A673 (cell line): ENCODE data around the gene ZNF48. TPM values are rescaled to one million over a fixed set of nuclear protein-coding genes. Genes with fewer than 3 reads are reported as not detected.

ENCODE experiments used
- BruUV-seq: library from RNA; stranded (reverse); fragments of 400-500 nt; replicated peaks from 2 replicates; lab custom pipeline; 2021; lab: Mats Ljungman, UMichigan
- CTCF ChIA-PET: fragments of 300-600 bp; sonication (Branson Sonifier 250); formaldehyde crosslinking; loops from one replicate; lab custom pipeline; 2022; ENCODE audit warnings: antibody characterized with exemption; lab: Charles Lee
- POLR2A ChIA-PET: fragments of 300-600 bp; sonication (Branson Sonifier 250); formaldehyde crosslinking; loops from one replicate; lab custom pipeline; 2022; ENCODE audit warnings: antibody characterized with exemption; ENCODE audit not compliant: low non-redundant PET; lab: Charles Lee
- DNase-seq: peaks from one replicate; pipeline ENCODE4 v3.0.0-alpha.2; 2015; ENCODE audit warnings: low spot score
- H3K27ac ChIP-seq: fragments of 200-600 bp; sonication (generic); 2 replicates; pipeline ENCODE4 v1.5.1; 2016; ENCODE audit warnings: mixed run types, low read depth, mild to moderate bottlenecking, mixed read lengths, antibody characterized with exemption, low read length; ENCODE audit not compliant: poor library complexity, severe bottlenecking
- H3K27me3 ChIP-seq: fragments of 200-600 bp; sonication (generic); replicated peaks from 2 replicates; pipeline ENCODE4 v1.6.1; 2017; ENCODE audit warnings: mixed run types, low read depth, mild to moderate bottlenecking, mixed read lengths, antibody characterized with exemption, low read length; ENCODE audit not compliant: insufficient read depth, poor library complexity
- H3K36me3 ChIP-seq: fragments of 200-600 bp; sonication (generic); 2 replicates; pipeline ENCODE4 v1.6.1; 2016; ENCODE audit warnings: mixed run types, mild to moderate bottlenecking, mixed read lengths, antibody characterized with exemption, low read length; ENCODE audit not compliant: insufficient read depth, poor library complexity, severe bottlenecking
- H3K4me1 ChIP-seq: fragments of 200-600 bp; sonication (generic); 2 replicates; pipeline ENCODE4 v1.6.1; 2017; ENCODE audit warnings: mixed run types, mild to moderate bottlenecking, mixed read lengths, antibody characterized with exemption, low read length; ENCODE audit not compliant: insufficient read depth, poor library complexity, severe bottlenecking
- H3K4me3 ChIP-seq: fragments of 200-600 bp; sonication (generic); 2 replicates; pipeline ENCODE4 v1.5.1; 2016; ENCODE audit warnings: low read depth, mixed run types, mild to moderate bottlenecking, mixed read lengths, low read length; ENCODE audit not compliant: poor library complexity, severe bottlenecking
- H3K9me3 ChIP-seq: fragments of 200-600 bp; sonication (generic); 2 replicates; pipeline ENCODE4 v1.6.1; 2016; ENCODE audit warnings: mixed run types, low read depth, mild to moderate bottlenecking, mixed read lengths, antibody characterized with exemption, low read length; ENCODE audit not compliant: poor library complexity, severe bottlenecking
- EZH2 ChIP-seq: fragments of 200-600 bp; sonication (generic); IDR thresholded peaks from 2 replicates; pipeline ENCODE4 v1.6.1; 2017; ENCODE audit warnings: borderline replicate concordance, low read depth, mild to moderate bottlenecking, mixed read lengths, antibody characterized with exemption, low read length; ENCODE audit not compliant: poor library complexity, severe bottlenecking
- intact Hi-C: fragments of 100-400 bp; cut with micrococcal nuclease; formaldehyde crosslinking; loops from one replicate; pipeline ENCODE4 v1.10.0; 2022; ENCODE audit not compliant: unreplicated experiment
- total RNA-seq: library from RNA; stranded (reverse); gene quantifications from 2 replicates; pipeline ENCODE4 v1.2.3, GENCODE V29; 2021
- TF ChIP-seq, protein P1 (sequence below): fragments of 300-800, 200-600 bp; sonication (generic); conservative IDR thresholded peaks from 2 replicates; pipeline ENCODE4 v1.5.1; 2017; ENCODE audit warnings: low read depth, mild to moderate bottlenecking, antibody characterized with exemption, low read length, moderate library complexity, mixed read lengths

ZNF48 gene
- total RNA-seq, 1 experiment from 2014 or later, result 22.0 TPM

DNA sequence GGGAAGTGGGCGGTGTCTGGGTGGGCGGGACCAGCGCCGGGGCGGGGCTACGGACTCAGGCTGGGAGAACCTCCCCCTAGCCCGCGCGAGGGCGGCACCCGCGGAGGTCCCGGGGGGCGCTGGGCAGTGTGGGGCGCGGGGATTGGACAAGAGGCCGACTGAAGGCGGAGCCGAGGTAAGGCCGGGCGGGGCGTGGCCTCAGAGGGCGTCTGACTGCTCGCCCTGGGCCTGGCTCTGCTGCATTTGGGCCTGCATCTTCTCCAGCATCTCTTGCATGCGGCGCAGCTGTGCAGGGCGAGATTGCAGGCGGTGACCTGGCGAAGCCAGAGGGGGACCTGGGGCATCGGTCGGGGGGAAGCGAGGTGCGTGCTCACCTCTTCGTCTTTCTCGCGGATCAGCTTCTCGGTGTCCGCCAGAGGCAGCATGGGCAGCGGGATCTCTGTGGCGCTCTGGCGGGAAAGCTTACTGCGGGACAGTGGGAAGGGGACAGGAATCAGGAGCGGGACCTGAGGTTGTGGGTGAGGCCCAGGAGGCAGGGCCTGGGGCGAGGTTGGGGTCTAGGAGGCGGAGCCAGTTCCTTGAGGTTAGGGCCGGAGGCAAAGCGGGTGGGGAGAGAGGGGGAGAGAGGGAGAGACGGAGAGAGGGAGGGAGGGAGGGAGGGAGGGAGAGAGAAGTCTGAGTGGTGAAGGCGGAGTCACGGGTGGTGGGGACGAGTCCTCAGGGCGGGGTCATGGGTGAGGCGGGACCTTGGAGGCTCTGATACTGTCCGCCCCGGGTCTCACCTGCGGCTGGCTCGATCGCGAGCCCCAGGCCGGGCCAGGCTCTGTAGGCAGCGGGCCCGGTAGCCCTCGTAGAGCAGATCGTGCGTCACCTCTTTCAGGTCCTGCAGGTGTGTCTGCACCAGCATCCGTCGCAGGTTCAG lies 16.7 kb upstream of the ZNF48 start:
- peak overlapping the region; percentile 88 for H3K4me3 ChIP-seq
- H3K27ac ChIP-seq, result peak overlapping the region; percentile 100
- intact Hi-C loops, result no loop called here
- ChIA-PET CTCF (interaction anchor here (0.6 kb wide), 1 partner anchor 237 kb away, joined by 3 read pairs; no protein-coding TSS in a partner anchor), POLR2A (interaction anchor here (0.8 kb wide), 1 partner anchor 28 kb away, joined by 3 read pairs; no protein-coding TSS in a partner anchor)
- H3K4me1 ChIP-seq, result peaks cover 6% of the 10 kb centered on the region
- TF ChIP-seq EZH2, result no peak
- TF ChIP-seq, protein P1, sequence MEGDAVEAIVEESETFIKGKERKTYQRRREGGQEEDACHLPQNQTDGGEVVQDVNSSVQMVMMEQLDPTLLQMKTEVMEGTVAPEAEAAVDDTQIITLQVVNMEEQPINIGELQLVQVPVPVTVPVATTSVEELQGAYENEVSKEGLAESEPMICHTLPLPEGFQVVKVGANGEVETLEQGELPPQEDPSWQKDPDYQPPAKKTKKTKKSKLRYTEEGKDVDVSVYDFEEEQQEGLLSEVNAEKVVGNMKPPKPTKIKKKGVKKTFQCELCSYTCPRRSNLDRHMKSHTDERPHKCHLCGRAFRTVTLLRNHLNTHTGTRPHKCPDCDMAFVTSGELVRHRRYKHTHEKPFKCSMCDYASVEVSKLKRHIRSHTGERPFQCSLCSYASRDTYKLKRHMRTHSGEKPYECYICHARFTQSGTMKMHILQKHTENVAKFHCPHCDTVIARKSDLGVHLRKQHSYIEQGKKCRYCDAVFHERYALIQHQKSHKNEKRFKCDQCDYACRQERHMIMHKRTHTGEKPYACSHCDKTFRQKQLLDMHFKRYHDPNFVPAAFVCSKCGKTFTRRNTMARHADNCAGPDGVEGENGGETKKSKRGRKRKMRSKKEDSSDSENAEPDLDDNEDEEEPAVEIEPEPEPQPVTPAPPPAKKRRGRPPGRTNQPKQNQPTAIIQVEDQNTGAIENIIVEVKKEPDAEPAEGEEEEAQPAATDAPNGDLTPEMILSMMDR, result 0 out of 2 replicates have a peak, but pooled peaks have one; percentile 19
- H3K9me3 ChIP-seq, result no peaks in the 10 kb centered on the region
- H3K27me3 ChIP-seq, result no peaks in the 10 kb centered on the region
- DNase-seq, result peak; percentile 99
- BruUV-seq, result no TSS peak
- no peaks in the 10 kb centered on the region for H3K36me3 ChIP-seq

DNA sequence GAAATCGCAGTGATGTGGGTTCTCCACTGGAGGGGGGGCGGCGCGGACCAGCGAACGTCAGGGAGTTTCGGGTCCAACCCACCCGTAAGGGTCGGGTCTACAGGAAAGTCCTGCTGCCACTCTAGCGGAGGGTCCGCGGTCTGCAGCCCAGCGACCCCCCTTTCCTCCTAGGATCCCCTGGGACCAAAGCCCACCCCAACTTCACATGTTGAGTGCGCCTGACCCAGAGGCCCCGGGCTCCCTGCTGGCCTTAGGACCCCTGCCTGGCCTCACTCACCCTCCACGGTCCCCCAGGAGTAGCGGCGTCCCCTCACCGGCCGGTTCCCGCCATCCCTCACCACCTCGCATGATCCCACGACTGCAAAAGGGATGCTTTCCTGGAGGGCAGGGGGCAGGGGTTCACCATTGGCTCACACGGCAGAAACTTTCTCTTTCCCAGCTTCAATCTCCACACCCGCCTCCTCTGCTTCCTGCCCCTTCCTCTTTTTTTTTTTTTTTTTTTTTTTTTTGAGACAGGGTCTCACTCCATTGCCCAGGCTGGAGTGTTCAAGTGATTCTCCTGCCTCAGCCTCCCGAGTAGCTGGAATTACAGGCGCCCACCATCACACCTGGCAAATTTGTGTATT lies 15.9 kb upstream of the ZNF48 start:
- TF ChIP-seq EZH2, result no peak
- TF ChIP-seq, protein P1, result no peak
- Histone ChIP-seq H3K27me3 (no peaks in the 10 kb centered on the region), H3K4me1 (peaks cover 6% of the 10 kb centered on the region), H3K9me3 (no peaks in the 10 kb centered on the region), H3K4me3 (peak overlapping the region; percentile 88), H3K36me3 (no peaks in the 10 kb centered on the region), H3K27ac (peak overlapping the region; percentile 41)
- ChIA-PET POLR2A (no interaction called here), CTCF (interaction anchor here (0.6 kb wide), 1 partner anchor 236 kb away, joined by 3 read pairs; no protein-coding TSS in a partner anchor)
- intact Hi-C loops, result no loop called here
- no peak for DNase-seq
- no TSS peak for BruUV-seq

DNA sequence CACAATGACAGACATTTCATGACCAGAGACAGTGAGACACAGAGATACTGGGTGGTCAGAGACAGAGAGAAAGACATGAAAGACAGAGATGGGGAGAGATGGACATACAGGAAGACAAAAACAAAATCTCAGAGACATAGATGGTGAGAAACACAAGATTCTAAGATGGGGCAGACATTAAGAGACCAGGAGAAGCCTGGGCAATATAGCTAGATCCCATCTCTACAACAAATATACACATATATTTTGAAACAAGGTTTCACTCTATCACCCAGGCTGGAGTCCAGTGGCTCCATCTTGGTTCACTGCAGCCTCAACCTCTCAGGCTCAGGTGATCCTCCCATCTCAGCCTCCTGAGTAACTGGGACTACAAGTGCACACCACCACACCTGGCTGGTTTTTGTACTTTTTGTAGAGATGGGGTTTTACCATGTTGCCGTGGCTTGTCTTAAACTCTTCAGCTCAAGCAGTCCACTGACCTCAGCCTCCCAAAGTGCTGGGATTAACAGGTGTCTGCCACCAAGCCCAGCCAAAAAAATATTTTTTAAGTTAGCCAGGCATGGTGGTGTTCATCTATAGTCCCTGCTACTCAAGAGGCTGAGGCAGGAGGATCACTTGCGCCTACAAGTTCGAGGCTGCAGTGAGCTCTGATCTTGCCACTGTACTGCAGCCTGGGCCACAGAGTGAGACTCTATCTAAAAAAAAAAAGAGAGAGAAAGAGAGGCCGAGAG lies 15.0 kb upstream of the ZNF48 start:
- DNase-seq, result no peak
- TF ChIP-seq, protein P1, result no peak
- no peak for TF ChIP-seq EZH2
- H3K4me1 ChIP-seq, result peaks cover 6% of the 10 kb centered on the region
- H3K27ac ChIP-seq, result no peak overlapping the region
- H3K36me3 ChIP-seq, result no peaks in the 10 kb centered on the region
- BruUV-seq, result no TSS peak
- intact Hi-C loops, result no loop called here
- CTCF ChIA-PET, result no interaction called here
- no peaks in the 10 kb centered on the region for H3K9me3 ChIP-seq
- no peak overlapping the region for H3K4me3 ChIP-seq
- H3K27me3 ChIP-seq, result no peaks in the 10 kb centered on the region
- POLR2A ChIA-PET, result no interaction called here
